Stimulated activated CD4-positive, alpha-beta T cell treated with anti-CD3 and anti-CD28 coated beads, Interleukin-15, amount 100 ng/mL, for 48 hours (primary cell): Measurements from ENCODE around the gene PLA2G4A.

ENCODE experiments used
- DNase-seq, 2 donors: peaks; one replicate each; pipeline ENCODE4 v3.0.0-alpha.2; 2020; ENCODE audit warnings: low read depth in 2 of 2

PLA2G4A gene

DNA sequence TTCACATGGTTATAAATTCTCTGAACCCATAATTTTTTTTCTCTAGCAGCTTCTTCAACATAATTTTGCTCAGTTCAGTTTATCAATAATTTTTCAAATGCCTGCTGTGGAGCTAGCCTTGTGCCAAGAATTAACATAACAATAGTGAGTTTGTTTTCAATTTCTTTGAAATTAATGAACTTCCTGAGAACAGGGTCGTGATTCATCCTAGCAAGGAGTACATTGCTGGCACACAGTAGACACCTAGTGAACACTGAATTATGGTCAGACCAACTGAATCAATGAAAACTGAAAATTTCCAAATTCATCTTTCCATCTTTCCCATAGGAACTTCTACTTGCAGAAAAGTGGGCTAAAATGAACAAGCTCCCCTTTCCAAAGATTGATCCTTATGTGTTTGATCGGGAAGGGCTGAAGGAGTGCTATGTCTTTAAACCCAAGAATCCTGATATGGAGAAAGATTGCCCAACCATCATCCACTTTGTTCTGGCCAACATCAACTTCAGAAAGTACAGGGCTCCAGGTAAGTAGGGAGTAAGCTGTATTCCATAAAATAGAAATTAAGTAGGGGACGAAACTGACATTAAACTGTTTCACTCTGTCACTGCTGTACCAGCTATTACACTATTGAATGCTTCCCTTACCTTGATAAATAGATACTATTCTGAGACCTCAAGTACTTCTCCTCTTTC, 148.7 kb downstream of the PLA2G4A start:
- DNase-seq = no peak

DNA sequence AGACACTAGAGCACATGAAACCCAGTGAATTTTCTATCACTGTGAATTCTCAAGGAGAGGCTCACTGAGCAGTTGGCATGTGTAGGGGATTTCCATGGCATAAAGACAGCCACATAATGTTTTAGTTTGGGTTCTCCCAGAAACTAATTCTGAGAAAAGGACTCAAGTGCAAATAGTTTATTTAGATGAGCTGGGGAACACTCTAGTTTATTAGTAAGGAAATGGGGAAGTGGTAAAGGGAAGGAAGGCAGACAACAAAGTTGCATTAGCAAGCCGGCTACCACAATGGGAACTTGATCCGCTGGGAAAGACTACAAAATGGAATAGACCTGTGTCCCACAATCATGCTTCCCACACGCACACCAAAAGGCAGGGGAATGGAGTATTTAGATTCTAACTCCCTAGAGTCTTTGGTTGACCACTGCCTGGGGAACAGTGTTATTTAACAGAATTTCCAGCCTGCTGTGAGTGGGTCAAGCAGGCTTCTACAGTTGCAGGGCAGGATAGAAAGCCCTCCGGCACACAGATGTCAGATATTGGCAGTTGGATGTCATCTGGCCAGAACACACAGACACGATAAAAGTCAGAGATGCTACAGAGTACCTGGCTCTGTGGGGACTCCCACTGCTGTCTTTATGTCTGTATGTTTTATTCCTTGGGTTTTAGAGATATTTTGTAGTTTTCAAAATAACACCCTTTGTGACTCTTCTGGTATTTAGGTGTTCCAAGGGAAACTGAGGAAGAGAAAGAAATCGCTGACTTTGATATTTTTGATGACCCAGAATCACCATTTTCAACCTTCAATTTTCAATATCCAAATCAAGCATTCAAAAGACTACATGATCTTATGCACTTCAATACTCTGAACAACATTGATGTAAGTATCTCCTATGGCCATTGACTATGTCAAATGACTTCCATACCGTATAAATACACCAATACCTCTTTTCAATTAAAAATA, 150.1 kb downstream of the PLA2G4A start:
- DNase-seq = no peak

DNA sequence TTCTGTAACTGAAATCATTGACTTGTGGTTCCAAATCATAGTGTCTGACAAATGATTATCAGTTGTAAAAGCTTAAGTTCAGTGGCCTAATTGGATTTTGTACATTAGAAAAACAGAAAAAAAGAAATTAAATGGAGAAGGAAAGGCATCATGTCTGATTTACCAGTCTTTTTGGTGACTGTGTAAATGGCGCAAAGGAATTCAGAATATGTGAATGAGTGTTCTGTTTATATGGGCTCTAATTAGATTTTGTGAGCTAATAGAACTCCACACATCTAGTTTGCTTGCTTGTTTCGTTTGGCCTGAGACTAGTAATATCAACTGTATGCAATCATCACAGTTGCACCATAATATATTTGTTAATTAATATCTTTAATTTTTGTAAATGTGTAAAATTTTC, 151.7 kb downstream of the PLA2G4A start:
- DNase-seq = no peak

DNA sequence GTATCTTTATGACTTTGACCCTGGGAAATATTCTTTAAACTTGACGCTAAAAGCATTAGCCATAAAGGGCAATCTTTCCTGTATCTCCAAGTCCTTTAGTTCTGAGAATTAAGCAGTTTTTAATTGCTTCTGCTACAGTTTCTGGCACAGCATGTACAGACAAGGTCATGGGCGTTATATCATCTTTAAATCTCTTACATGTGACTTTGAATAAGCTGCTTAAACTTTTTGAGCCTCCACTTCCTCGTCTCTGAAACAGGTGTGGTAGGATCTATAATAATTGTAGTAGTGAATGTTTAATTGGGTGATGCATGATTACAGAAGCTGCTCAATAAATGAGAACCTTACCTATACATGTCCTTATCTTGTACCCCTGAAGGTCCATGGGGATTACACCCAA, 153.4 kb downstream of the PLA2G4A start:
- no peak for DNase-seq

DNA sequence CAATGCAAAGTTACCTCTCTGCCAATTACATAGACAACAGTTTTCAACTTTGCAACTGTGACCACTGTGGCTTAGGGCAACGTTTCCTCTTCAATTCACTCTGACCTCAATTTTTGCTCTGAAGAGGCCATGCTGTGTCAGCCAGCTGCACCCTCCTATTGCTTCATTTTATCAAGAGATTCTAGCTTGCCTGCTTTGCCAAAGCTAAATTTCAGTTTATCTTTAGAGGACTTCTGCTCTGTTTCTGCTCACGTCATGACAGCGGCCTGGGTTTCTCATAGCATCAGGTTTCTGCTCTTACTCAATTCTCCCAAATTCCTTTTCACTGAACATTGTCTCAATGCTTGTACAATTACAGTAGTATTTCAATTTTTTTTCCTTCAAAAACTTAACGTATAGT, 154.6 kb downstream of the PLA2G4A start:
- DNase-seq = no peak

DNA sequence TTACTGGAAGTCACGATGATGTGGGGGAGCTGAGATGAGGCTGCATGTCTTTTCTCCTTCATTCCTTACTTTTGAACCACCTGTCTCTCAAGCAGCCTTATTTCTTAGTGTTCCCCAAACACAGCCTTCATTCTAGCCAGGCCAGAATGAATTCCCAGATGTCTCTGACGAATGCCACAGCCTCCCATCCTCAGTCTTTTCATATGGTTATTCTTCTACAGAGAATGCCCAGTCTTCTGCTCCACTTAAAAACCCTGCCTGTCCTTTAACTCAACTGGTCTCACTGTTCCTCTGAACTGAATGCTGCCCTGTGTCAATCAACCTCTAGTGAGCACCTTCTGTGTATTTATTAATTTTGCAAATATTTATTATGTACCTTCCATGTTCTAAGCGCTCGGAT, 156.2 kb downstream of the PLA2G4A start:
- no peak for DNase-seq

DNA sequence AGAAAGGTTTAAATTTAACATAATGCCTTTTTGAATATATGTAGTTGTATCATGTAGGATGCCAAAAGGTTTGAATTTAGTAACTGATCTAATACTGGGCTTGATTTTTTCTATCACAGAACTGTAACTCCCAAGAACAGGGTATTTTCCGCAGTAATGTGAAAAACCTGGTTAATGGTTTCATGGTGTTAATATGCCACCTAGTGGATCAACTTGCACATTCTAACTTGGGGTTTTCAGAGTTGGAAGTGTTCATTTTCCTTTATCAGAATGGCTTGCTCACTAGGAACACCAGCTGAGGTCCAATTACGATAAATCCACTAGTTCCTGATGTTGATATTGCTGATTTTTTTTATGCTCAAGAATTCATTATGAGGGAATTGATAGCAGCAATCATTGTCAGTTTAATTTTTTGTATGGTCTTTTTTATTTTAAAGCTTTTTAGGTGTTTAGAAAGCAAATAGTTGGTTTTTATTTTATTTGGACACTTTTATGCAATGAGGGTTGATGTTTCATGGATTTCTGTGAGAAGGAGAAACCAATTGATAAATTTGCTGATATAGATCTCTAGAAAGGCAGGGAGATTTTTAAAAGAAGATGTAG, 157.2 kb downstream of the PLA2G4A start:
- no peak for DNase-seq

DNA sequence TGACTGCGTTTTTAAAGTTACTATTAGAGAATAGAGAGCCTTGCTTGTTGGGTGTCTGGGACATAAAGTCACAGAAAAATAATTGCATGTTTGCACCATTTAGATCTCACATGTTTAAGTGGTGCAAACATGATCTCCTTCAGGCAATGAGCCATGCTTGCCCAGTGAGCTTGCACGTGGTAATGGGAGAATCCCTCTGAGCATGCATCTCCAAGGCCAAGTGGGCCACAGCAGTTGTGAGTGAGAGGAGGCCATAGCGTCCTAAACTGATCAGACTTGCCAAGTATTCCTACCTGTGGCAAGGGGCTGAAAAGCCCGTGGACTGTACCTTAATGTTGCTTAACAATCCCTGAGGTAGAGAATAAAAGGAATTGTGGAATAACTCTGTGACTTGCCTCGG, 158.3 kb downstream of the PLA2G4A start:
- no peak for DNase-seq

DNA sequence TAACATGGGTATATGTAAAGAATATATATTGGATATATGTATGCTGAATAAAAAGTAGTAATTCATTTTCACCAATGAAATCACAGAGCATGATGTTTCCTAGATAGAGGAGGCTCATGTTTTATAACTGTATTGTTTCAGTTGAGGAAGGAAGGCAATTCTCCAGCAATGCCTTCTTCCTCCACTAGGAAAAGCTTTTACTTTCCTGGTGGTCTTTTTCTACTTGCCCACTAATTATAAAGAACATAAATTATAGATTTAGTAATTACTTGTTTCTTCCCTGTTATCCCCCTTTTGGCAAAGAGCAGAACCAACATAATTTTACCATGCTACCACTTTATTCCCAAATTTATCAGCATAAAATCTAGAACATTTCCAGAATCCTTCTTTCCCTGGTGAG, 159.0 kb downstream of the PLA2G4A start:
- DNase-seq = no peak

DNA sequence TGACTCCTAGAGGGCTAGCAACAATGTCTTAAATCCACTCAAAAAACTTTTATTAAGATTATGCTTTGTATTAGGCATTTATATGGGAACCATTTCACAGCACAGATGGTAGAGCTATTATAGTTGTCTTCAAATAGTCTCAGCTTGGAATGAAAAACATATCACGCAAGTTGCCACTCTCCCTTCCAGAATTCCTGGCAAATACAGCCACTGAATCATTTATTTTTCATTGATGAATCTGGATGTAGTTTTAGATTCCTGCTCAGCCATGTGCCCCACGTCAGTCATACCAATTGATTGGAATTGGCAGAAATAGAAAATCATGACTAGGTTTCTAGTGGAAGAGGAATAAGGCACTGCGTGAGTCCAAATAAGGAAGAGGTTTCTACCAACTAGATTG, 165.2 kb downstream of the PLA2G4A start:
- no peak for DNase-seq

DNA sequence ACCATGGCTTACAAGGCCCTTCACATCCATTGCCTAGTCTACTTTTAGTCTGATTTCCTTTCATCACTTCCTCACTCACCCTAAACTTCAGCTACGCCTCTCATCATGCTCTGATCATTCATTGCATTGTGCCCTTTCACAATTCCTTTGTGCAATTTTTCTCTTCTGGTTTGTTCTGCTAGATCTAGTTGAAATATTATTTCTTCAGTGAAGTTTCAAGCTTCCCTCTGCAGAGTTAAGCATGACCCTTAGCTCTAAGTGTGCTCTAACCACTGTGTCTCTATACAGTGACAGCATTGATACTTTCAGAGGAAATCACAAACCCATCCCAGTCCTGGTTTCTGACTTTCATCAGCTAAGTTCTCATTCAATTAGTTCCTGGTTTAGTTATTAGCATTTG, 166.1 kb downstream of the PLA2G4A start:
- no peak for DNase-seq

DNA sequence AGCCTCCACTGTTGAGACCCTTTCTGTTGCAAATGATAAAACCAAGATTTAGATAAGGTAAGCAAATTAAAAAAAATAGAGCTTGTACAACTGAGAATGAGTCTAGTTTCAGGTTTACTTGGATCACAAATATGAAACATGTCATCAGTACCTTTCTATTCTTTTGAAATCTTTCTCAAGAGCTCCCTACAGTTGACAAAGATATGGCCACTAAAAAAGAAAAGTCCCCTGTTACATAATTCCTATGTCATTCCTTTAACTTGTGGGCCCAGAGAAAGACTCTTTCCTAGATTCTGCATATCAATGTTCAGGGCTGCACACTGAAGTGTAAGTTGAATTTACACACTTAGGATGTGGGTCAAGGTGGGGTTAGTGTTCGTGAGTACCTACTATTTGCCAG, 168.1 kb downstream of the PLA2G4A start:
- no peak for DNase-seq

DNA sequence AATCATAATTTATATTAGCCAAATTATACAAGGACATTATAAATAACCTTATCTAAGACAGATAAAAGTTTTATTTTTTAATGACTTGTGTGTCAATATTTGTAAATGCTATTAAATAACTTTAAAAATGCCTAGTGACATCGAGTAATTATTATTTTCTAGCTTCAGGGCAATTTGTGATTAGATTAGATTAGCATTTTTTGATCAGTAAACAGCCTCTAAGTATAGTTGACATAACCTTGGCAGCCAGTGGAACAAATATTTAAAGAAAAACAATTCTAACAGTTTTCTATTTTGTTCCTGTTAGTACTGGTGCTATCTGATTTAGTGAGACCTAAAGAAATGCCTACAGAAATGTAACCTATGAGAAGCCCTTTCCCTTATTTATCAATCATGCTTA, 169.1 kb downstream of the PLA2G4A start:
- no peak for DNase-seq

DNA sequence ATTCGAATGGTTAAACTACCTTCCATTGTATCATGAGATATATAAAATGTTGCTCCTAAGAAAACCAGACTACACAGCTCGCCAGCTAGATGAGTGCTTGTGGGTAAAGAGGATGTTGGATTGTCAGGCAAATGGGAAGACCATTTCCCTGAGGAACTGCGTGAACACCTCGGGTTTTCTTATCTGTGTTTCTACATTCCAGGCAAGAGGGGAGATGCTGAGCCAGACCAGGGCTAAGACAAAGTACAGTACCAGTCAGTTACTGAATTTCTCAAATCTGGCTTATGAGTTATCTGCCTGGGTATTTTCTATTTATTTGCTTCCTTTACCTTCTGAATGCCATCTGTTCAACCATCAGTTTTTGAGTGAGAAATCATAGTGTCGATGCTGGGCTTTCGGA, 170.8 kb downstream of the PLA2G4A start:
- DNase-seq = no peak

DNA sequence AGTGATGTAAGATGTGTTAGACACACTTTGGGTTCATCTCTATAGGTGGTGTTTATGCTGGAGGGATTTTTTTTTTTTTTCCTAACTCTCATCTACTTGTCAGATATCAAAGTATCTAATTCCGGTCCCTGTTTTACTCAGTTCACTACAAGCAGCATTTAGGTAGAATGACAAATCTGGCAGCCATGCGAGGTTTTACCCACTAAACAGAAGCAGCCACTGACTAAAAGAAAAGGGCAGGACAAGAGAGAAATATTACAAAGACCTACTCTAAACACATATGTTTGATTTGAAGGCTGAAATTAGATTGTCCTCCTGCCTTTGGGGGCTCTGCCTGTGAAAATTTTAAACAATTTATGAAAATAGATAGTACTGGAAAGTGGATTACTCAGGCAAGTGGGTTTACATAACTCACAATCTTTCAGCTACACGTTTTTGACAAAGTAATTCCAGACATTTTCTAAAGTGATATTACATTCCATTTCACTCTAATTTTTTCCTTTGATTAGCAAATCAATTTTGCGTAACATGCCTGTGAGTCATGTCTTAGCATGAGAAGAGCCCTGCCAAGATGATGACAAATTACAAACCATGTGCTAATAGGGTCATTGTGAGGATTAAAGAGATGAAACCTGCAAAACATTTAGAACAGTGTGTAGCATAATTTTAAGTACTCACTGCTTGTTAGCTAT, 172.6 kb downstream of the PLA2G4A start:
- no peak for DNase-seq

DNA sequence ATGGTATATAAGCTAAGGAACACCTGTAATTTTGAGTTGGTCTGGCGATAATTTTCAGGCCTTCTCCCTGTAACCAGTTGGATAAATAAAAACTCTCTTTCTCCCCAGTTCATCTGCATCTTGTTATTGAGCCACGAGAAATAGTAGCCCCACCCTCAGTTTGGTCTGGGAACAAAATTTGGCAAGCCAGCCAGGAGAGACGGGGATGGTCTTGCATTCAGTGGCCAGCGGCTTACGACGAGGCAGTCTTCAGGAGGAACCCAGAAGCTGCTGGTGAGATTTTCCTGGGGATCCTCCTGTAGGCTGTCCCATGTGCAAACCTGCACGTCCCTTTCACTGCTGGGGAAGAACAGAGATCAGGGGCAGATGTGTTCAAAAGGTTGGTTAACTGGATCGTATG, 174.6 kb downstream of the PLA2G4A start:
- DNase-seq = no peak

DNA sequence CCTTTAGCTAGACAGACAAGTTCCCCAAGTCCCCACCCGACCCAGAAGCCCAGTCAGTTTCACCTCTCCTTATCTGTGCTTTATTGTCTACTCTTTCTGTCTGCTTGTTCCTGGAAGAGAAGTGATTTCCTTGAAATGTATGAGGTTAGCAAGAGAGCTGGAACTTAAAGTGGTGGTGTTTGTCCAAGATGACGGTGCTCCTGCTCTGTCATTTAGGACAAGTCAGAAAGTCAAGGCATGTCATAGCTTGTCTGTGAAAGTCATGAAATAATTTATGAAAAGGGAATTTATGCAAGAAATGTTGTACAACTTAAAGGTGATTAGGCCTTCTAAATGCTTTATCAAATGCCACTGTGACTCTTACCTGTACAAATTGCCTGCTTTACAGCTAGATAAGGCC, 178.1 kb downstream of the PLA2G4A start:
- DNase-seq = no peak

DNA sequence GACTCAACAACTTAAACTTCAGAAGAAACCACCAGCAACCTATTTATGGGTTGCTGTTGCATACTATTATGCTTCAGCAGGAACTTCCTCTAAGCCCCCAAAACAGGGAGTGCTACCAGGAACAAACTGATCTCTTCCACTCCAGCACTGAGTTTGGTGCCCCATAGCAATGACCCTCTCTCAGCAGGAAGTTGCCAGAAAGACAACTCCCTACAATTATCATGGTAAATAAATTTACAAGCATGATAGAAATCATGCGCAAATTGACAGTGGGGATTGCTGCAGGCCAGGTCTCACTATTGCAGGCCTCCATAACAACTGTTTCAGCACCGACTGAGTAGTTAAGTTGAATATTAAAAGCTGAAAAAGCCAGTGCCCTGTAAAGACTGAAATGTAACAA, 180.6 kb downstream of the PLA2G4A start:
- no peak for DNase-seq

DNA sequence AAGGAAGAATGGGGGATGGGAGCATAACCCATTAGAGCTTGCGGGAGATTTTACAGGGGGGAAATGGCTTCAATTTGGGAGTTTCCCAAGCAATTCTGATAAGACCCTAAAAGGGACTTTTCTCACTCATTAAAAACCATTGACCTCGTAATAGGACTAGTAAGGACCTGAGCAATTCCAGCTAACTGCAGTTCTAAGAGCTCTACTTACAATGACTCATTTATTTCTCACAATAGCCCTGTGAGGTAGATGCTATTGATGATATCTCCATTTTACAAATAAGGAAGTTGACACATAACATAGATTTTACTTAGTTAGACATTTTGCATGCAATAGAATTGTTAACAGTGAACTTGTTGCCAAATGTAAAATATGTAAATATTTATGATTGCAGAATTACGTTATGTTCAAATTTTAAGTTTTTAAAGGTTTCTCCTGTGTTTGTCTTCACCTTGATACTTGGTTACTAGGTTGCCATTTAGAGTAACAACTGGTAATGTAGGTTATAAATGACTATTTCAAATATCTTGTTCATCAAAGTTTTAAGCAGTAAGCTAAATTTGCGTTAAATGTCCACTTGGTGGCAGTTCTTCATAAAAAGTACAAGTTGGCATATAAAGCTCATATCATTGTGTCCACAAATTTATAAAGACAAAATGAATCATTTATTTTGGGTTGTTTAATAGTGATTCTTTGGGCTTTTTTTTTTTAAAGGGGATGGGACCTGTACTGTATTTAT, 182.0 kb downstream of the PLA2G4A start:
- no peak for DNase-seq

DNA sequence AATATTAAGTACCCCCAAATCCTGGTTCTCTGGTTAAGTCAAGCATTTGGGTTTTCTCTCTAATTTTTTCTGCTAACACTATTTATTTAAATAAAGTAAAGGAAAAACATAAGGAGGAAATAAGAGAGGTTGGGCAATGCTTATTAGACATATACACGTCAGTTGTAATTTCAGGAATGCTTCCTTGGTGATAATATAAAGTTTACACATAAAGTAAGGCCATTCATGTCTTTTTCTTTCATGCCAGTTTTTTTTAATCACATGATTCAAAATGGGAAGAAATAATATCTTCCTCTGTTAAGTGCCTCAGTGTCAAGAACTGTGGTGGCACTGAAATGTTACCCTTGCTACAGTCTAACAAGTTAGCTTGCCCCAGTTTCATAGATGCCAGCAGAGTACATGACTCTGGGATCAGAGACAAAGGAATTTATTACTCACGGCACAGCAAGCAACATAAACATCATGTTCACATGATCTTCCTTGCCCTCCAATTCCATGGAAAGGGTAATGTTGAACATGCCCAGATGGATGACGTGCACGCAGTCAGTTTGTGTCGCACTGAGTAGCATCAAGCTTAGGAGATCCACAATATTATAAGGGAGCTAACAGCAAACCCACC, 184.9 kb downstream of the PLA2G4A start:
- no peak for DNase-seq

DNA sequence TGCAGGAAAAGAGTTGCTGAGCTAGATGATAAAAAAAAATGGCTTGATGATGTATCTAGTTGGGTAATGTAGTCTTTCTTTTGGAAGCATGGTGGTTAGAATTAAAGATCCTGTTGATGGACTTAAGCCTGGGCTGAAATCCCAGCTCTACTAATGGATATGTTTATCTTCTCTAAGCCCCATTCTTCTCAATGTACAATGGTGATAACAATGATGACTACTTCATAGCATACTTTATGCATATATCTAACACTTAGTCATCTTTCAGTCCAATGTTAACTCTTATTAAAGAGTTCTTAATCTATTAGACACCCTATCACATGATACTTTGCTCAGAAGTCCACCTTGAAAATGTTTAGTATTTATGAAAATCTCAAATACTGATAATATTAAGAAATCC, 189.5 kb downstream of the PLA2G4A start:
- no peak for DNase-seq
